Amniotic stem cell (primary cell): ENCODE data around the gene ZNF26.
"Not testable (repeated sequence)": the region's sequence is repeated elsewhere in the genome, so short reads cannot be mapped to it uniquely, and the experiment has no call there.

ENCODE experiments used
- DNase-seq: peaks from one replicate; lab custom pipeline; 2025; lab: John Stamatoyannopoulos, UW

The ZNF26 gene

GRCh38 chr12:132955094-132956010, 30.8 kb upstream of the ZNF26 start:
- no peak for DNase-seq

GRCh38 chr12:132956011-132956788, 30.0 kb upstream of the ZNF26 start, which contains the start of gene ZNF605:
Gene ZNF605, minus strand, starts transcription at chr12:132956306. Its CDS starts 10,671 bp downstream, at chr12:132945635.
- DNase-seq = peak; percentile 74

- DNase-seq = not testable (repeated sequence)
Measured at GRCh38 chr12:132961790-132962189, 24.4 kb upstream of the ZNF26 start.

GRCh38 chr12:132963947-132964346, 22.2 kb upstream of the ZNF26 start:
- DNase-seq = not testable (repeated sequence)

GRCh38 chr12:132965796-132966195, 20.4 kb upstream of the ZNF26 start:
- no peak for DNase-seq

- no peak for DNase-seq
Measured at GRCh38 chr12:132966676-132967415, 19.3 kb upstream of the ZNF26 start.

- no peak for DNase-seq
Measured at GRCh38 chr12:132967736-132968135, 18.4 kb upstream of the ZNF26 start.

GRCh38 chr12:132972374-132972773, 13.8 kb upstream of the ZNF26 start:
- no peak for DNase-seq

- not testable (repeated sequence) for DNase-seq
Measured at GRCh38 chr12:132976870-132977269, 9.3 kb upstream of the ZNF26 start.

GRCh38 chr12:132986885-132987225, 688 bp downstream of the ZNF26 start:
- DNase-seq = no peak

- DNase-seq = no peak
Measured at GRCh38 chr12:132998741-132999140, 12.6 kb downstream of the ZNF26 start.

- no peak for DNase-seq
Measured at GRCh38 chr12:133010657-133011297, 24.6 kb downstream of the ZNF26 start.

- DNase-seq = no peak
Measured at GRCh38 chr12:133023566-133023965, 37.4 kb downstream of the ZNF26 start.

GRCh38 chr12:133026996-133027395, 40.8 kb downstream of the ZNF26 start:
- DNase-seq = no peak

- DNase-seq = peak; percentile 97
Measured at GRCh38 chr12:133037207-133038005, 51.2 kb downstream of the ZNF26 start, which contains the start of gene ZNF84. Gene ZNF84, plus strand, starts transcription at chr12:133037509. Its CDS starts 3,959 bp downstream, at chr12:133041468.

- DNase-seq = no peak
Measured at GRCh38 chr12:133038118-133038709, 52.0 kb downstream of the ZNF26 start.

GRCh38 chr12:133046698-133047097, 60.5 kb downstream of the ZNF26 start:
- DNase-seq = no peak

- DNase-seq = no peak
Measured at GRCh38 chr12:133057446-133057845, 71.3 kb downstream of the ZNF26 start.

GRCh38 chr12:133058203-133059113, 72.3 kb downstream of the ZNF26 start:
- DNase-seq = no peak
